Muscle of leg (tissue), 11 donors: ENCODE data around the gene ARAP2. TPM values are rescaled to one million over a fixed set of nuclear protein-coding genes. Genes with fewer than 3 reads are reported as not detected.

Experiments
- DNase-seq: peaks from one replicate; pipeline ENCODE4 v3.0.0; 2013
- H3K27ac ChIP-seq: one replicate; pipeline ENCODE4 v1.5.1; 2013; ENCODE audit warnings: mild to moderate bottlenecking, low read length, control low read depth
- H3K27me3 ChIP-seq: one replicate; pipeline ENCODE4 v1.6.1; 2013; ENCODE audit warnings: low read length; ENCODE audit not compliant: control insufficient read depth, insufficient read depth
- H3K36me3 ChIP-seq: one replicate; pipeline ENCODE4 v1.6.1; 2013; ENCODE audit warnings: low read length; ENCODE audit not compliant: control insufficient read depth, insufficient read depth
- H3K4me1 ChIP-seq: one replicate; pipeline ENCODE4 v1.6.1; 2013; ENCODE audit warnings: low read length; ENCODE audit not compliant: control insufficient read depth, insufficient read depth
- H3K4me3 ChIP-seq: one replicate; pipeline ENCODE4 v1.5.1; 2013; ENCODE audit warnings: low read length, control low read depth
- H3K9me3 ChIP-seq: replicated peaks from 2 replicates; pipeline ENCODE4 v1.6.1; 2013; ENCODE audit warnings: low read depth, low read length; ENCODE audit not compliant: control insufficient read depth
- WGBS: methylation state at CpG from one replicate; pipeline ENCODE4 v1.1.5; 2013; ENCODE audit warnings: missing lambda C conversion rate; ENCODE audit not compliant: insufficient coverage; 5-methylcytosine and 5-hydroxymethylcytosine counted together
- polyA plus RNA-seq, 8 donors: library from polyadenylated mRNA; unstranded; fragments of 120-200 nt; gene quantifications; one replicate each; pipeline versions ENCODE4 v1.2.1 to v1.2.3, GENCODE V29; 2013; ENCODE audit warnings: inconsistent platforms in 1 of 8, low replicate concordance in 1 of 8; ENCODE audit not compliant: insufficient read length in 8 of 8, insufficient read depth in 1 of 8
- total RNA-seq: library from RNA; stranded (reverse); fragments of 120-200 nt; gene quantifications from one replicate; pipeline ENCODE4 v1.2.4, GENCODE V29; 2013

The ARAP2 gene
- total and polyA plus RNA-seq, 9 donors = 0.58 to 2.4 (median 1.3) TPM

DNA sequence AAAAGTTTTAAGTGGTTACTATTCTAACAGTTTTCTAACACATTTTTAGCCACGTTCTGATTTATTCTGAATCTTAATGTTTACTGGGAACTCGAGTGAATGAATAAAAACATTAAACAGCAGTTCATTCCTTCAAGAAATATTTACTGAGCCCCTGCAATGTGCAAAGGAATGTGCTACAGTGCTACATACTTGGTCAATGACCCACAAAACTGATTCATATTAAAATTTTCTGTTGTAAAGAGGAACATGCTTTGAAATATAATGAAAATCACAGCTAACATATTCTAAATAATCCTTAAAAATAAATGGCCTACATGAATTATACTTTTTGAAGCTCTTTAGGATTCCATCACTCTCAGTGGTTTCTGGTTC is 78.7 kb downstream of the ARAP2 start:
- Histone ChIP-seq H3K9me3 (no peaks in the 10 kb centered on the region), H3K4me3 (no peak overlapping the region), H3K4me1 (no peaks in the 10 kb centered on the region), H3K27ac (no peak overlapping the region), H3K27me3 (no peaks in the 10 kb centered on the region), H3K36me3 (no peaks in the 10 kb centered on the region)
- no CpG with 5 or more reads among the region's 2 CpGs for WGBS
- no peak for DNase-seq

DNA sequence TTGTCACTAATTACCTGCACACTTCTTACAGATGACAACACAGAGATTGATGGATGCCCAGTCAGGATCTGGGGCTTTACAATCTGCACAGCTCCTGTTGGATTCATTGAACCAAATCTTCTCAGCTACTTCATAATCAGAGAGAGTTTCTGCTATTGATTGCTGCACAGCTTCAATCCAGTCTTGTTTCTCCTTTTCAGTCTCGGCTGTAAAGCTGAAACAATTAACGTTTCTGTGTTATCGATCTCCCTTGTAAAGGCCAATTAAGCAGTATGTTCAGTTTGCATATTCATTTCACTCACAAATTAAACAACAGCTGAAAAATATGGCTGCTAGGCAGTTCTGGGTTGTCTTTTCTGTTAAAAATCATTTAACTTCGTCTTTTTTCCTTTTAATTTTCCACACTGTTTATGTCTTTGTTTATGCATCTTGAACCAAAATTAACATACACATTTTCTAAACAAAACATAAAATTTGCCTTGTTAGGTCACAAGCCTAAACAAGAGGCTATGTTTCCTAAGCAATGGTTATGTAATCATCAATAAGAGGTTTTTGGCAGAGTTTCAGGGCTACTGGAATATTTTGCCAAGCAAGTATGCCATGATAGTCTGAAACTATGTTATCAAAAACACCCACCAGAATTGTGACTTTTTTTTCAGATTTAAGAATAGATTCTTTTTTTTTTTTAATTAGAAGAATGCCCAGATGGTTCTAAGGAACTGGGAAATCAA is 79.2 kb downstream of the ARAP2 start:
- Histone ChIP-seq H3K4me1 (no peaks in the 10 kb centered on the region), H3K36me3 (no peaks in the 10 kb centered on the region), H3K27ac (no peak overlapping the region), H3K27me3 (no peaks in the 10 kb centered on the region), H3K9me3 (no peaks in the 10 kb centered on the region), H3K4me3 (no peak overlapping the region)
- DNase-seq = no peak
- 100% methylated on average over 2 of the region's 4 CpGs for WGBS

DNA sequence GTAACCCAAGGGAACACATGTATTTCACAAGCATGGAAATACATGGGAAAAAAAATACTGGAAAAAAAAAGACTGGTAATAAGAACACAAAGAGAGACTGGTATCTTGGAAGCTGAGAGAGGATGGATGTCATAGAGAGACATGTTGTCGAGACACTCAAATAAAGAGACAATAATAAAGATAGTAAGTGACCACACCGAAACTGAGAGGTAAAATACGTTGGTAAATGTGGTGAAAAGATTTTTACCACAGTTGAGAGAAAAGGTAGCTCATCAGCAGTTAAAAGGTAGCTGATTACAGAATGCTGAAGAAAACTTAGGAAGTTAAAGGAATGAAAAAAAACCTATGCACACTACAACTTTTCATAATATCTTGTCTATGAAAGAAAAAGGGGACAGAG is 81.1 kb downstream of the ARAP2 start:
- no peaks in the 10 kb centered on the region for H3K4me1 ChIP-seq
- no CpG with 5 or more reads among the region's 3 CpGs for WGBS
- no peak overlapping the region for H3K27ac ChIP-seq
- DNase-seq = no peak
- no peaks in the 10 kb centered on the region for H3K27me3 ChIP-seq
- no peaks in the 10 kb centered on the region for H3K9me3 ChIP-seq
- H3K36me3 ChIP-seq = no peaks in the 10 kb centered on the region
- no peak overlapping the region for H3K4me3 ChIP-seq

DNA sequence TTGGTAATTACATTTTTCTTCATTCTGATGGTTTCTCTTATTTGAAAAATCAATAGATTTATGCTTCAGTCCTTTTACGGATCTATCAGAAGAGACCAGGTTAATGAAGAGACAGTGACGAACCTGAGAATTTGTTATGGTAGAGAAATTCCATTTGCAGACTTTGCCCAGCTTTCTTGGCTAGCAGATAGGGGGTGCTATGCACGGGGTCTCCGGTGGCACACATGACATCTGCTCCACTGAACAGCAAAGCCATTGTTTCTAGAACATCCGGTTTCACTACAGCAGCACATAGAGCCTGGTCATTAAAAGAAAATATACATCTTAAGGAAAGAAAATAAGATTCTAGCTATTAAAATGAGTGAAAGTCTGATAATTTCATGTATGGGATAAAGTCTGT is 85.1 kb downstream of the ARAP2 start:
- Histone ChIP-seq H3K4me3 (no peak overlapping the region), H3K4me1 (no peaks in the 10 kb centered on the region), H3K27ac (no peak overlapping the region), H3K36me3 (no peaks in the 10 kb centered on the region), H3K9me3 (no peaks in the 10 kb centered on the region), H3K27me3 (no peaks in the 10 kb centered on the region)
- WGBS = 86% methylated on average over 2 of the region's 5 CpGs
- no peak for DNase-seq

DNA sequence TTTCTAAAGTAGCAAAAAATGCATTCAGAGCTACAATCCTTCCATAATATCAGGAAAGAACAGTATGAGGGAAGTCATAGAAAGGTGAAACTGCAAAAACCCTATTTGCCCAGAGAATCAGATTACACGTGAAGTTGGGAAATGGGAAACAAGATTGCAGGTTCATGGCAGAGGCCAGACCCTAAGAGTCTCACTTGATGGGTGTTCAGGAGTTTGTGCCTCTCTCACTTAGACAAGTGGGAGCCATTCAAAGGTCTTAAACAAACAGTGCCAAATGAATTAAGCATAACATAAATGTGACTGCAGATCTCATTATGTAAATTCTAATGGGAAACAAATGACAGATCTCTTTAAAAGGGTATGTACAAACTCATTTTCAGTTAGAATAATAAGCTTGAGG is 91.6 kb downstream of the ARAP2 start:
- no peak for DNase-seq
- H3K36me3 ChIP-seq = no peaks in the 10 kb centered on the region
- no peak overlapping the region for H3K27ac ChIP-seq
- no peaks in the 10 kb centered on the region for H3K4me1 ChIP-seq
- no peaks in the 10 kb centered on the region for H3K9me3 ChIP-seq
- no CpG with 5 or more reads among the region's 1 CpG for WGBS
- H3K27me3 ChIP-seq = no peaks in the 10 kb centered on the region
- H3K4me3 ChIP-seq = no peak overlapping the region

DNA sequence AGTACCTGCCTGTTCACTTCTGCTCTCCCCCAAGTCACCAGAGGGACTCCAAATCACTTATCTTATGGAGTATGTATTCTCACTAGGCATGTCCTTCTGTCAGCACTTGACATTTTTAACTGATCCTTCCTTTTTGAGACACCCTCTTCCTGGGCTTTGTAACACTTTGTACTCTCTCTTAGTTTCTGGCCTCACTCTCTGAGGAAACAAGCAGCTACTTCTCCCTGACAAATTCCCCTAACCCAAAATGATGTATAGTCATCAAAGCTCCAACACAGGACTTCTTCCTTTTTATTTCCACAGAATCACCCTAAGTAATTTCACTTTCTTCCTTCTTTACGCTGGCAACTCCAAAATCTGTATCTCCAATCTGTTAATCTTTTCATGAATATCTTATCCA is 101.8 kb downstream of the ARAP2 start:
- Histone ChIP-seq H3K9me3 (no peaks in the 10 kb centered on the region), H3K27ac (no peak overlapping the region), H3K4me1 (no peaks in the 10 kb centered on the region), H3K27me3 (no peaks in the 10 kb centered on the region), H3K36me3 (no peaks in the 10 kb centered on the region), H3K4me3 (no peak overlapping the region)
- 83% methylated on average over 1 of the region's 1 CpG for WGBS
- DNase-seq = peak; percentile 3

DNA sequence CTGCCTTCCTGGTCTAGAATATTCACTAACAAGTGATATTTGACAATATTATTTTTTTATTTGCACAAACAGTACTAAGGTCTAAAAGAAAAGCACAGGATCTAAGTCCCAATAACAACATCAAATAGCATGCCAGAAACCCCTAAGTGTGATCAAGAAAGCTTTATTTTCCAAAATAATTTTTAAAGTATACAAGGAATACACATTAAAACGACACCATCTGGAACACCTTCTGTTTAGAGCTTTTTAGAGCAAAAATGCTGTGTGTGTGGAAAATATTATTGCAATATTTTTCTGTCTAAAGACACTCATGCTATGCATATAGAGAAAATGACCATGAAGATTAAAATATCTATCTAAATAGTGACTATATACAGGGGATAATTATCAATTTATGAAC is 103.1 kb downstream of the ARAP2 start:
- H3K27ac ChIP-seq = no peak overlapping the region
- DNase-seq = no peak
- no peaks in the 10 kb centered on the region for H3K9me3 ChIP-seq
- WGBS = no CpG with 5 or more reads among the region's 1 CpG
- no peak overlapping the region for H3K4me3 ChIP-seq
- no peaks in the 10 kb centered on the region for H3K36me3 ChIP-seq
- H3K4me1 ChIP-seq = no peaks in the 10 kb centered on the region
- H3K27me3 ChIP-seq = no peaks in the 10 kb centered on the region

DNA sequence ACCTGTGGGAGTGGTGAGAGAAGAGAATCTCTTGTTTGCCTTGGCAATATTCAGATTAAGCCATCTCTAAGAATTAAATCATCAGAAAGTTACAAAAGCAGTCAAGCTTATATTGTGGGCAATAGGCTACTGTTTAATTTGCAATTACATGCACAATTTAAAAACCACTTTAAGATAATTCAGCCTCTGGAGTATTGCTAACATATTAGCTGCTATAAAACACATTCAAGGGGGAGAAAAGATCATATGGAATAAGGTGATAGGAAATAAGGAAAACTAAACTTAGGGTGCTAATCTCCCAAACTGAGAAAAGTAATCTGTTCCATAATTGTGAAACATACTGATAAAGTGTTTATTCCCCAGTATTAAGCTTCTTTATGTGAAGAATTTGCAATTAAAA is 103.9 kb downstream of the ARAP2 start:
- H3K9me3 ChIP-seq = no peaks in the 10 kb centered on the region
- no peak overlapping the region for H3K4me3 ChIP-seq
- no peaks in the 10 kb centered on the region for H3K4me1 ChIP-seq
- H3K27ac ChIP-seq = no peak overlapping the region
- no peaks in the 10 kb centered on the region for H3K36me3 ChIP-seq
- no peaks in the 10 kb centered on the region for H3K27me3 ChIP-seq
- DNase-seq = no peak

DNA sequence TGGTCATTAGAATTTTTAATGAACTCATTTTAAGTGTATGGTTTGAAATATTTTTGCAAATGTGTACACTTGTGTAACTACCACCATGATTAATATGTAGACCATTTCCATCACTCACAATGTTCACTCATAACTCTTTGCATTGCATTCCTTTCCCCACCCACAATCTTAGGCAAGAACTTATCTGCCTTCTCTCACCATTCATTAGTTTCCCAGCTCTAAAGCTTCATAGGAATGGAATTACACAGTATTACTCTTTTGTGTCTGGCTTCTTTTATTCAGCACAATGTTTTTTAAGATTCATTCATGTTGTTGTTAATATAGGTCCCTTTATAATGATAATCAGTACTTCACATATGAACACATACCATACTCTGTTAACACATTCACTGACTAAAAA is 106.1 kb downstream of the ARAP2 start:
- Histone ChIP-seq H3K4me1 (no peaks in the 10 kb centered on the region), H3K36me3 (no peaks in the 10 kb centered on the region), H3K27ac (no peak overlapping the region), H3K27me3 (no peaks in the 10 kb centered on the region), H3K4me3 (no peak overlapping the region), H3K9me3 (no peaks in the 10 kb centered on the region)
- no peak for DNase-seq

DNA sequence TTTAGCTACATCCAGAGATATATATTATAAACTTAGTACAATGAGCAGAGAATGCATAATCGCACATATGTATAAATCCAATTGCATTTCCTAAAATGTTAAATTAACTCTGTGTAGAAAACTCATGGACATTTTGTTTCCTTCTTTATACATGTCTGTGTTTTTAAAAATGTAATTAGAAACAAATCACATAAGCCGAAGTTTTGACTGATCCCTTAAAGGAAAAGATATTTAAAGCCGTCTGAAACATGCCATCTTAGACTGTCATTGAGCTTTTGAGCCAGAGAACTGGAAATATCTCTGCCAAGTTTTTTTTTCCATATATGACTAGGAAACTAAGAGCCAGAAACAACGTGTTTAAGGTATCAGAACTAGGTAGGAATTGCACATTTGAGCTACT is 107.0 kb downstream of the ARAP2 start:
- Histone ChIP-seq H3K9me3 (no peaks in the 10 kb centered on the region), H3K4me3 (no peak overlapping the region), H3K27me3 (no peaks in the 10 kb centered on the region), H3K4me1 (no peaks in the 10 kb centered on the region), H3K27ac (no peak overlapping the region), H3K36me3 (no peaks in the 10 kb centered on the region)
- no CpG with 5 or more reads among the region's 4 CpGs for WGBS
- peak; percentile 7 for DNase-seq

DNA sequence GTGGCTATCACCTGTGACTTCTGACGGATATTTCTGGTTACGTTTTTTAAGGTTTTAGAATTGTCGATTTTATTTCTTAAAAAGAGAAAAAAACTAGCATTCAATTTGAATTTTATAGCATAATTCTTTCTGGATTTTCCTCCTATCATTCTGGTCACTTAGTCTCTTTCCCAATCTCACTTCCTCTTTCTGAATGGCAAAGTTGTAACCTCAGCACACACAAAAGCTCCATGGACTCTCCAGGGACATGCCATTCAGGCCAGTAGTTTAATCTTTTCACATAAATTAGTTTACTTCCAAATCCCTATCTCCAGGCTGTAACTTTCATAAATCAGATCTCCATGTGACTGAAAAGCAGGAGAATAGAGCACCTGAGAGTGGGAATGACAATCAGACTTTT is 110.7 kb downstream of the ARAP2 start:
- DNase-seq = peak; percentile 21
- no CpG with 5 or more reads among the region's 3 CpGs for WGBS

More for the DNA sequence above, 110.7 kb downstream of the ARAP2 start:
- Histone ChIP-seq H3K9me3 (no peaks in the 10 kb centered on the region), H3K4me3 (no peak overlapping the region), H3K36me3 (no peaks in the 10 kb centered on the region), H3K4me1 (no peaks in the 10 kb centered on the region), H3K27ac (no peak overlapping the region), H3K27me3 (no peaks in the 10 kb centered on the region)
